CD4-positive, alpha-beta T cell (primary cell): Measurements from ENCODE around the gene GALNT10. TPM values are rescaled to one million over a fixed set of nuclear protein-coding genes. Genes with fewer than 3 reads are reported as not detected.

Experiments used
- ATAC-seq: fragments of 200-7000 bp; cut with Tn5 transposase; one replicate; pipeline ENCODE4 v1.10.0; 2022; ENCODE audit warnings: mild to moderate bottlenecking; ENCODE audit not compliant: poor library complexity
- CTCF ChIA-PET: fragments of 350-600 bp; sonication (Branson Sonifier 250); formaldehyde crosslinking; loops from one replicate; lab custom pipeline; 2021; ENCODE audit warnings: antibody characterized with exemption, inconsistent platforms; lab: Charles Lee
- POLR2A ChIA-PET: fragments of 350-600 bp; sonication (Branson Sonifier 250); formaldehyde crosslinking; loops from one replicate; lab custom pipeline; 2021; ENCODE audit warnings: antibody characterized with exemption, inconsistent platforms; lab: Charles Lee
- DNase-seq, 14 experiments: peaks; one replicate each; pipeline ENCODE4 v3.0.0-alpha.2; 2013 to 2020; ENCODE audit warnings: mixed read lengths in 2 of 14
- H3K27ac ChIP-seq, 2 donors: one replicate each; pipeline versions ENCODE4 v1.5.1 to v1.7.0; 2013; ENCODE audit warnings: low read length in 2 of 2, low read depth in 1 of 2, mild to moderate bottlenecking in 1 of 2
- H3K27me3 ChIP-seq, 2 experiments: 1 replicate in 1 of 2; 2 replicates in 1 of 2; pipeline versions ENCODE4 v1.6.1 to v1.7.0; 2013; ENCODE audit warnings: low read length in 2 of 2, control low read depth in 1 of 2, mild to moderate bottlenecking in 1 of 2, moderate library complexity in 1 of 2; ENCODE audit not compliant: insufficient read depth in 2 of 2, control insufficient read depth in 1 of 2
- H3K36me3 ChIP-seq: one replicate; pipeline ENCODE4 v1.6.1; 2013; ENCODE audit warnings: low read length, control low read depth; ENCODE audit not compliant: insufficient read depth
- H3K4me1 ChIP-seq: one replicate; pipeline ENCODE4 v1.6.1; 2013; ENCODE audit warnings: low read length, control low read depth; ENCODE audit not compliant: insufficient read depth
- H3K4me3 ChIP-seq: one replicate; pipeline ENCODE4 v1.5.1; 2013; ENCODE audit warnings: mild to moderate bottlenecking, low read length, moderate library complexity
- H3K9me3 ChIP-seq, 2 experiments: 1 replicate in 1 of 2; 2 replicates in 1 of 2; pipeline versions ENCODE4 v1.6.1 to v1.7.0; 2013; ENCODE audit warnings: low read length in 2 of 2, mild to moderate bottlenecking in 2 of 2, control low read depth in 1 of 2, moderate library complexity in 1 of 2; ENCODE audit not compliant: control insufficient read depth in 1 of 2, insufficient read depth in 1 of 2
- H3K27ac Mint-ChIP-seq: one replicate; pipeline ENCODE4 v1.8.0; 2020; ENCODE audit warnings: mixed read lengths
- H3K27me3 Mint-ChIP-seq: one replicate; pipeline ENCODE4 v1.8.0; 2021; ENCODE audit warnings: mixed read lengths
- H3K36me3 Mint-ChIP-seq: one replicate; pipeline ENCODE4 v1.8.0; 2021; ENCODE audit warnings: low read depth, mixed read lengths
- H3K4me1 Mint-ChIP-seq: one replicate; pipeline ENCODE4 v1.8.0; 2021; ENCODE audit warnings: low read depth, mixed read lengths
- H3K4me3 Mint-ChIP-seq: one replicate; pipeline ENCODE4 v1.8.0; 2020; ENCODE audit warnings: mild to moderate bottlenecking, mixed read lengths
- H3K9me3 Mint-ChIP-seq: one replicate; pipeline ENCODE4 v1.8.0; 2020; ENCODE audit warnings: mixed read lengths
- CTCF ChIP-seq: fragments of 200-600 bp; IDR thresholded peaks from one replicate; pipeline ENCODE4 v1.8.0; 2022; ENCODE audit warnings: antibody characterized with exemption, mild to moderate bottlenecking
- intact Hi-C, 2 experiments: fragments of 100-400 bp; cut with DNase I in 1 of 2; cut with micrococcal nuclease in 1 of 2; formaldehyde crosslinking; loops; one replicate each; pipeline versions ENCODE4 v1.15.1 to v1.9.0; 2023 to 2025; cut with DNase I, micrococcal nuclease
- total RNA-seq, 174 experiments: library from RNA in 2 of 174; stranded (reverse) in 2 of 174; gene quantifications; one replicate each; pipeline ENCODE4 v1.2.3 and lab custom pipeline; 2021 to 2026

The GALNT10 gene
- total RNA-seq, 2 experiments from 2014 or later = 21.7 to 23.0 TPM

DNA sequence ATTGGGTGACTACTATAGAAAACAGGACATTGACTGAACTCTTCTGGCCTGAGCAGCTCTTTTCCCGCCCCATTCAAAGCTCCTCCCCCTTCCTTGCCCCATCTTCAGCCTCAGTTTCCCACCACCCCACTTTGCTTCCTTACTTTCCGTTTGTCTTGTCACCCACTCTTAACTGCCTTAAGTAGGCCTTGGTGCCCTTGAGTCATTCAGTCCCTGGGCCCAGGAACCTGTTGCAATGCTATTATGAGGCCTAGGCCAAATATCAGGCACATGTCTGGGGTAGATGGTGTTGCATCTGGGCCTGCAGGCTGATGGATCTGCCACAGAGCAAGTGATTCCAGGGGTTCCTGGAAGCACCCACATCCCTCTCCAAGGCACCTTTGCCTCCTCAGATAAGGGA is 17.7 kb upstream of the GALNT10 start:
- Histone ChIP-seq H3K9me3 (no peaks in the 10 kb centered on the region), H3K36me3 (no peaks in the 10 kb centered on the region), H3K27ac (no peak overlapping the region), H3K4me3 (no peak overlapping the region), H3K27me3 (no peaks in the 10 kb centered on the region), H3K4me1 (no peaks in the 10 kb centered on the region)
- CTCF ChIA-PET = interaction anchor here (1.0 to 2.2 kb wide), 2 partner anchors 101 to 122 kb away, joined by 3 to 6 read pairs; no protein-coding TSS in a partner anchor
- POLR2A ChIA-PET = no interaction called here
- DNase-seq (no peak), ATAC-seq (no peak)
- no peak overlapping the region for H3K27ac Mint-ChIP-seq
- no peak for TF ChIP-seq CTCF
- intact Hi-C loops = no loop called here
- H3K4me3 Mint-ChIP-seq = no peak overlapping the region
- no peaks in the 10 kb centered on the region for H3K9me3 Mint-ChIP-seq
- H3K27me3 Mint-ChIP-seq = peaks cover 8% of the 10 kb centered on the region
- no peaks in the 10 kb centered on the region for H3K4me1 Mint-ChIP-seq
- H3K36me3 Mint-ChIP-seq = no peaks in the 10 kb centered on the region

DNA sequence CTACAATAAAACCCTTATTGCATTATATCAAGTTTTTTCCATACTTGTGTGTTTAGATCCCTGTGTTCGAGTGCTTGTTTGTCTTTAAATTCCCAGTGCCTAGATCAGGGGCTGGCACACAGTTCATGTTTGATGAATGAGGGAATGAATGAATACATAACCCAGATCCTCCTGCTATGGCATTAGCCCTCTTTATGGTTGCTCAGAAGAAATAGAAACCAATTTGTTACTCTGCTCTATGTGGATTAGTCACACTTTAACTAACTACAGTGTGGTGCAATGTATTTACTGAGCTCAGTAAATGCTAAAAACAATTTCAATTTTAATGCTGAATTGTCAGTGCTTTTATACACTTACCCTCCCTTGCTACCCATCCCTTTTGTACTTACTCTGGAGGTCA is 16.4 kb upstream of the GALNT10 start:
- Histone ChIP-seq H3K36me3 (no peaks in the 10 kb centered on the region), H3K9me3 (no peaks in the 10 kb centered on the region), H3K4me3 (no peak overlapping the region), H3K27ac (no peak overlapping the region), H3K27me3 (no peaks in the 10 kb centered on the region), H3K4me1 (no peaks in the 10 kb centered on the region)
- Mint-ChIP-seq H3K4me3 (no peak overlapping the region), H3K27ac (no peak overlapping the region), H3K4me1 (no peaks in the 10 kb centered on the region), H3K27me3 (peaks cover 8% of the 10 kb centered on the region), H3K36me3 (no peaks in the 10 kb centered on the region), H3K9me3 (no peaks in the 10 kb centered on the region)
- POLR2A ChIA-PET = interaction anchor here (1.1 kb wide), 1 partner anchor 16 kb away, joined by 4 read pairs; the partner anchor contains the start of gene GALNT10
- CTCF ChIA-PET = interaction anchor here (0.9 to 2.2 kb wide), 4 partner anchors 10 to 121 kb away, joined by 3 to 6 read pairs (median 3); no protein-coding TSS in a partner anchor
- no peak for DNase-seq
- ATAC-seq = no peak
- TF ChIP-seq CTCF = no peak
- intact Hi-C loops = no loop called here

GRCh38 chr5:154176181-154176580 is 14.4 kb upstream of the GALNT10 start:
- no peak for TF ChIP-seq CTCF
- ChIA-PET POLR2A (no interaction called here), CTCF (no interaction called here)
- no peak overlapping the region for H3K27ac Mint-ChIP-seq
- Histone ChIP-seq H3K27ac (no peak overlapping the region), H3K4me3 (no peak overlapping the region), H3K4me1 (peaks cover 7% of the 10 kb centered on the region), H3K9me3 (no peaks in the 10 kb centered on the region), H3K36me3 (no peaks in the 10 kb centered on the region), H3K27me3 (no peaks in the 10 kb centered on the region)
- peaks cover 4% of the 10 kb centered on the region for H3K27me3 Mint-ChIP-seq
- H3K36me3 Mint-ChIP-seq = no peaks in the 10 kb centered on the region
- H3K4me1 Mint-ChIP-seq = no peaks in the 10 kb centered on the region
- intact Hi-C loops = no loop called here
- DNase-seq (no peak), ATAC-seq (no peak)
- no peak overlapping the region for H3K4me3 Mint-ChIP-seq
- no peaks in the 10 kb centered on the region for H3K9me3 Mint-ChIP-seq
